Mucosa of descending colon (tissue), 3 donors: ENCODE data around the gene PPP1R37. TPM values are rescaled to one million over a fixed set of nuclear protein-coding genes. Genes with fewer than 3 reads are reported as not detected.

Experiments
- ATAC-seq: fragments of 200-7000 bp; cut with Tn5 transposase; one replicate; pipeline ENCODE4 v1.9.1; 2020; ENCODE audit warnings: mild to moderate bottlenecking, moderate library complexity
- DNase-seq, 3 donors: peaks; one replicate each; pipeline ENCODE4 v3.0.0-alpha.2; 2020
- H3K36me3 ChIP-seq: fragments of 200-600 bp; one replicate; pipeline ENCODE4 v1.8.0; 2021; ENCODE audit warnings: low read depth, mild to moderate bottlenecking
- H3K4me1 ChIP-seq: fragments of 200-600 bp; one replicate; pipeline ENCODE4 v1.8.0; 2021; ENCODE audit warnings: low read depth, mild to moderate bottlenecking
- H3K4me3 ChIP-seq: fragments of 200-600 bp; one replicate; pipeline ENCODE4 v1.8.0; 2021; ENCODE audit warnings: mild to moderate bottlenecking
- H3K9me3 ChIP-seq: fragments of 200-600 bp; one replicate; pipeline ENCODE4 v1.8.0; 2021; ENCODE audit warnings: mild to moderate bottlenecking
- intact Hi-C, 2 donors: fragments of 100-400 bp; cut with DNase I in 1 of 2; cut with micrococcal nuclease in 1 of 2; formaldehyde crosslinking; loops; one replicate each; pipeline versions ENCODE4 v1.11.0 to v1.11.1; 2022; cut with DNase I, micrococcal nuclease
- total RNA-seq, 3 donors: library from RNA; stranded (reverse); fragmentation: NEBNext Ultra II Directional in 2 of 3; extraction: Animal tissue kit (Norgen Biotek cat#: 25700) in 2 of 3; gene quantifications; one replicate each; pipeline versions ENCODE4 v1.2.1 to v1.2.4, GENCODE V29; 2021 to 2023
- TF ChIP-seq, protein P1 (sequence below): fragments of 200-600 bp; IDR thresholded peaks from one replicate; pipeline ENCODE4 v1.8.0; 2022; ENCODE audit warnings: antibody characterized with exemption, mild to moderate bottlenecking
- donor health status: DM: no; HTN: no; CAD: no; lungs with moderate emphysema.
- donor health status: DM: no; HTN: no; CAD: no.
- donor health status: DM: no; HTN: yes; CAD: no.

Gene PPP1R37
- total RNA-seq, 3 donors from 2014 or later: 27.2 to 33.6 (median 31.7) TPM

DNA sequence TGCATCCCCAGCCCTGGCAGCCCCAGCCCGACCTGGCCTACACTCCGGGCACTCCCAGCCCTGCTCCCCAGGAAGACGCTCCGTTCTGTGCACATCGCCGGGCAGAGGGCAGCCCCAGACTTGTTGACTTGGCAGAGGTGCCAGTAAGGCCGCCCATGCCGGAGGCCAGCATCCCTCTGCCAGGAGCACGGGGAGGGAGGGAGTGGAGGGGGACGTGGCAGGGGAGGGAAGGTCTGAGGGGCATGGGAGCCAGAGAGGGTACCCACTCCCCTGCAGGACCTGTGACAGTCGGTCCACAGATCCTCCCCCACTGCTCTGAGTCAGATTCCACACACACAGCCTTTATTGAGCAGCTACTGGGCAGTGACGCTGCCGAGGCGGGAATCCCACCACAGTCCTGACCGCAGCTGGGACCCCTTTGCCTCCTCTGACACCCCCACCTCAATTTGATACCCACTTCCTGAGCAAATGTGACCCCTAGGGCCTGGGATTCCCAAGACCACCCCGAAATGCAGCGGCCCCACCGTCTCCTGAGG is 69.7 kb downstream of the PPP1R37 start:
- no peak for DNase-seq
- TF ChIP-seq, protein P1, sequence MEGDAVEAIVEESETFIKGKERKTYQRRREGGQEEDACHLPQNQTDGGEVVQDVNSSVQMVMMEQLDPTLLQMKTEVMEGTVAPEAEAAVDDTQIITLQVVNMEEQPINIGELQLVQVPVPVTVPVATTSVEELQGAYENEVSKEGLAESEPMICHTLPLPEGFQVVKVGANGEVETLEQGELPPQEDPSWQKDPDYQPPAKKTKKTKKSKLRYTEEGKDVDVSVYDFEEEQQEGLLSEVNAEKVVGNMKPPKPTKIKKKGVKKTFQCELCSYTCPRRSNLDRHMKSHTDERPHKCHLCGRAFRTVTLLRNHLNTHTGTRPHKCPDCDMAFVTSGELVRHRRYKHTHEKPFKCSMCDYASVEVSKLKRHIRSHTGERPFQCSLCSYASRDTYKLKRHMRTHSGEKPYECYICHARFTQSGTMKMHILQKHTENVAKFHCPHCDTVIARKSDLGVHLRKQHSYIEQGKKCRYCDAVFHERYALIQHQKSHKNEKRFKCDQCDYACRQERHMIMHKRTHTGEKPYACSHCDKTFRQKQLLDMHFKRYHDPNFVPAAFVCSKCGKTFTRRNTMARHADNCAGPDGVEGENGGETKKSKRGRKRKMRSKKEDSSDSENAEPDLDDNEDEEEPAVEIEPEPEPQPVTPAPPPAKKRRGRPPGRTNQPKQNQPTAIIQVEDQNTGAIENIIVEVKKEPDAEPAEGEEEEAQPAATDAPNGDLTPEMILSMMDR: no peak
- Histone ChIP-seq H3K4me3 (no peak overlapping the region), H3K9me3 (no peaks in the 10 kb centered on the region), H3K4me1 (peaks cover 9% of the 10 kb centered on the region), H3K36me3 (no peaks in the 10 kb centered on the region)
- no peak for ATAC-seq
- intact Hi-C loops: no loop called here

- Histone ChIP-seq H3K4me3 (no peak overlapping the region), H3K9me3 (no peaks in the 10 kb centered on the region), H3K4me1 (peaks cover 9% of the 10 kb centered on the region), H3K36me3 (no peaks in the 10 kb centered on the region)
- intact Hi-C loops: no loop called here
- TF ChIP-seq, protein P1: no peak
- ATAC-seq (no peak), DNase-seq (peak in 1 of 3 donors; percentile 43)
Observed at GRCh38 chr19:45163156-45163555, 70.2 kb downstream of the PPP1R37 start.

- Histone ChIP-seq H3K36me3 (no peaks in the 10 kb centered on the region), H3K4me3 (no peak overlapping the region), H3K4me1 (peaks cover 9% of the 10 kb centered on the region), H3K9me3 (no peaks in the 10 kb centered on the region)
- intact Hi-C loops: no loop called here
- ATAC-seq: no peak
- TF ChIP-seq, protein P1: no peak
- peak in 1 of 3 donors; percentile 43 for DNase-seq
Observed at GRCh38 chr19:45163751-45164460, 70.9 kb downstream of the PPP1R37 start.

GRCh38 chr19:45164577-45165335 is 71.8 kb downstream of the PPP1R37 start:
- intact Hi-C loops: no loop called here
- peak; percentile 85 for ATAC-seq

GRCh38 chr19:45166723-45167252 is 73.8 kb downstream of the PPP1R37 start:
- ATAC-seq (no peak), DNase-seq (no peak)
- intact Hi-C loops: no loop called here

More at GRCh38 chr19:45164577-45165335, 71.8 kb downstream of the PPP1R37 start:
- Histone ChIP-seq H3K36me3 (no peaks in the 10 kb centered on the region), H3K9me3 (no peaks in the 10 kb centered on the region), H3K4me3 (no peak overlapping the region), H3K4me1 (peaks cover 9% of the 10 kb centered on the region)
- TF ChIP-seq, protein P1: no peak
- peak; percentile 69 to 88 (median 75) for DNase-seq

More at GRCh38 chr19:45166723-45167252, 73.8 kb downstream of the PPP1R37 start:
- no peak overlapping the region for H3K4me3 ChIP-seq
- H3K4me1 ChIP-seq: peaks cover 14% of the 10 kb centered on the region
- TF ChIP-seq, protein P1: no peak
- H3K9me3 ChIP-seq: no peaks in the 10 kb centered on the region
- H3K36me3 ChIP-seq: no peaks in the 10 kb centered on the region
